ENCODE data around the gene NHS.

DNA sequence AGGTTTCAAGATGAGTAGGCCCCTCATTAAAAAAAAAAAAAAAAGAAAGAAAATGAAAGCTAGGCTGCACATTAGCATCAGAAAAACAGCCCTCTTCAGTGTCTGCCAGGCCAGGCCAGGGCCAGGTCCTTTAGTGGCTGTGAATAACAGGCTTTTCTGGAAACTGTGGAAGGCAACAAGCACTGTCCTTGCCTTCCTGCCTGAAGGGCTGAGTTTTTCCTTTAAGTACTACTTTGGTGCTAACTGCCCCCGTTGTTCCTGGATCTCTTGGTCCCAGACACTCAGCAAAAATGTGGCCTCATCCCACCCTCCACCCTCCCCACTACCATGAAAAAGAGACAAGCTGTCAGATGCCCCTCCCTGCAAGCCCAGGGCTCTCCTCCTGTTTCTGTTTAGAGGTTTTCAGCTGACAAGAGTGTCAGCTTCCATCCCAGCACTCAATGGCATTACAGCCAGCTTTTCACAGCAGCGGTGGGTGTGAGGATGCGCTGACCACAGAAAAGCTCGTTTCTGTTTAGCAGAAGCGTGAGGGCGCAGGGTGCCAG, 174.2 kb downstream of the NHS start:
- TF ChIP-seq EZH2 (IDR thresholded peaks at IDR 0.05): no peak
- TF ChIP-seq, protein P1, sequence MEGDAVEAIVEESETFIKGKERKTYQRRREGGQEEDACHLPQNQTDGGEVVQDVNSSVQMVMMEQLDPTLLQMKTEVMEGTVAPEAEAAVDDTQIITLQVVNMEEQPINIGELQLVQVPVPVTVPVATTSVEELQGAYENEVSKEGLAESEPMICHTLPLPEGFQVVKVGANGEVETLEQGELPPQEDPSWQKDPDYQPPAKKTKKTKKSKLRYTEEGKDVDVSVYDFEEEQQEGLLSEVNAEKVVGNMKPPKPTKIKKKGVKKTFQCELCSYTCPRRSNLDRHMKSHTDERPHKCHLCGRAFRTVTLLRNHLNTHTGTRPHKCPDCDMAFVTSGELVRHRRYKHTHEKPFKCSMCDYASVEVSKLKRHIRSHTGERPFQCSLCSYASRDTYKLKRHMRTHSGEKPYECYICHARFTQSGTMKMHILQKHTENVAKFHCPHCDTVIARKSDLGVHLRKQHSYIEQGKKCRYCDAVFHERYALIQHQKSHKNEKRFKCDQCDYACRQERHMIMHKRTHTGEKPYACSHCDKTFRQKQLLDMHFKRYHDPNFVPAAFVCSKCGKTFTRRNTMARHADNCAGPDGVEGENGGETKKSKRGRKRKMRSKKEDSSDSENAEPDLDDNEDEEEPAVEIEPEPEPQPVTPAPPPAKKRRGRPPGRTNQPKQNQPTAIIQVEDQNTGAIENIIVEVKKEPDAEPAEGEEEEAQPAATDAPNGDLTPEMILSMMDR (IDR thresholded peaks at IDR 0.05): no peak
- no peak for TF ChIP-seq EZH2phosphoT487 (IDR thresholded peaks at IDR 0.05)

Data from neural progenitor cell (in vitro differentiated cells).